Hindlimb muscle (tissue), 1 donor: ENCODE measurements around the gene SNX2. TPM values are rescaled to one million over a fixed set of nuclear protein-coding genes. Genes with fewer than 3 reads are reported as not detected.
"Not testable (repeated sequence)": the region's sequence is repeated elsewhere in the genome, so short reads cannot be mapped to it uniquely, and the experiment has no call there.

Source experiments
- DNase-seq: peaks from one replicate; pipeline ENCODE4 v3.0.0-alpha.2; 2013
- polyA plus RNA-seq: library from polyadenylated mRNA; unstranded; fragments of 120-200 nt; gene quantifications from one replicate; pipeline ENCODE4 v1.2.1, GENCODE V29; 2013; ENCODE audit not compliant: insufficient read length

Gene SNX2
- 50.2 TPM for polyA plus RNA-seq

- DNase-seq: peak; percentile 91
Observed at GRCh38 chr5:122774861-122775549, at the start of gene SNX2. SNX2 (plus strand) TSS chr5:122775080; CDS start chr5:122775104, 24 bp downstream.

- DNase-seq: no peak
Observed at GRCh38 chr5:122727112-122727541, 47.8 kb upstream of the SNX2 start.

- DNase-seq: no peak
Observed at GRCh38 chr5:122730037-122730436, 44.8 kb upstream of the SNX2 start.

- no peak for DNase-seq
Observed at GRCh38 chr5:122730456-122730855, 44.4 kb upstream of the SNX2 start.

- no peak for DNase-seq
Observed at GRCh38 chr5:122736086-122736845, 38.6 kb upstream of the SNX2 start.

- no peak for DNase-seq
Observed at GRCh38 chr5:122738088-122738487, 36.8 kb upstream of the SNX2 start.

GRCh38 chr5:122741681-122742080 is 33.2 kb upstream of the SNX2 start:
- DNase-seq: no peak

GRCh38 chr5:122743261-122743660 is 31.6 kb upstream of the SNX2 start:
- DNase-seq: no peak

- DNase-seq: no peak
Observed at GRCh38 chr5:122745597-122745996, 29.3 kb upstream of the SNX2 start.

GRCh38 chr5:122749886-122750285 is 25.0 kb upstream of the SNX2 start:
- DNase-seq: no peak

- no peak for DNase-seq
Observed at GRCh38 chr5:122751293-122751782, 23.5 kb upstream of the SNX2 start.

- no peak for DNase-seq
Observed at GRCh38 chr5:122753500-122753899, 21.4 kb upstream of the SNX2 start.

- no peak for DNase-seq
Observed at GRCh38 chr5:122755783-122756182, 19.1 kb upstream of the SNX2 start.

GRCh38 chr5:122756264-122756911 is 18.5 kb upstream of the SNX2 start:
- DNase-seq: no peak

GRCh38 chr5:122757285-122757684 is 17.6 kb upstream of the SNX2 start:
- no peak for DNase-seq

- no peak for DNase-seq
Observed at GRCh38 chr5:122759241-122760070, 15.4 kb upstream of the SNX2 start.

- DNase-seq: no peak
Observed at GRCh38 chr5:122760236-122760635, 14.6 kb upstream of the SNX2 start.

GRCh38 chr5:122761115-122761514 is 13.8 kb upstream of the SNX2 start:
- DNase-seq: no peak

- not testable (repeated sequence) for DNase-seq
Observed at GRCh38 chr5:122761896-122762295, 13.0 kb upstream of the SNX2 start.

GRCh38 chr5:122766130-122766529 is 8.8 kb upstream of the SNX2 start:
- no peak for DNase-seq

GRCh38 chr5:122770477-122770876 is 4.4 kb upstream of the SNX2 start:
- DNase-seq: no peak

GRCh38 chr5:122772446-122772845 is 2.4 kb upstream of the SNX2 start:
- no peak for DNase-seq
